Measurements from ENCODE around the gene ADCYAP1R1. TPM values are rescaled to one million over a fixed set of nuclear protein-coding genes. Genes with fewer than 3 reads are reported as not detected.

The ADCYAP1R1 gene
- total and polyA plus RNA-seq, 8 donors = 0.87 to 2.4 (median 1.4) TPM

DNA sequence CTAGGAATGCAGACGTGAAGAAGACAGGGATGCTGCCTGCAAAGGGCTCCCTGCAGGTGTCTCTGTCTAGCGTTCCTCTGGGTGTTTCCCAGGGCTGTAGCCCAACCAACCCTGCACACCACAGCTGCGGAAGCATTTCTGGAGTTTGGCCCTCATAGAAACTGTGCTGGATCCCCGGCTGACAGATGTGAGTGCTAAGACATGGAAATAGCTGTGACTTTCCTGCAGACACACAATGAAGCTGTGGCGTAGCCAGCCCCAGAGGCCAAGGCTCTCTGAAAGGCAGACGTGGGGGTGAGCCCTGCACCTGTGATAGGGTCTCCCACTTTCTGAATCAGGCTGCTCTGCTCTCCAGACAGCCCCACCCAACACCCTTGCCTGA, 44.8 kb downstream of the ADCYAP1R1 start:
- intact Hi-C loops (cut with DNase I) = no loop called here

DNA sequence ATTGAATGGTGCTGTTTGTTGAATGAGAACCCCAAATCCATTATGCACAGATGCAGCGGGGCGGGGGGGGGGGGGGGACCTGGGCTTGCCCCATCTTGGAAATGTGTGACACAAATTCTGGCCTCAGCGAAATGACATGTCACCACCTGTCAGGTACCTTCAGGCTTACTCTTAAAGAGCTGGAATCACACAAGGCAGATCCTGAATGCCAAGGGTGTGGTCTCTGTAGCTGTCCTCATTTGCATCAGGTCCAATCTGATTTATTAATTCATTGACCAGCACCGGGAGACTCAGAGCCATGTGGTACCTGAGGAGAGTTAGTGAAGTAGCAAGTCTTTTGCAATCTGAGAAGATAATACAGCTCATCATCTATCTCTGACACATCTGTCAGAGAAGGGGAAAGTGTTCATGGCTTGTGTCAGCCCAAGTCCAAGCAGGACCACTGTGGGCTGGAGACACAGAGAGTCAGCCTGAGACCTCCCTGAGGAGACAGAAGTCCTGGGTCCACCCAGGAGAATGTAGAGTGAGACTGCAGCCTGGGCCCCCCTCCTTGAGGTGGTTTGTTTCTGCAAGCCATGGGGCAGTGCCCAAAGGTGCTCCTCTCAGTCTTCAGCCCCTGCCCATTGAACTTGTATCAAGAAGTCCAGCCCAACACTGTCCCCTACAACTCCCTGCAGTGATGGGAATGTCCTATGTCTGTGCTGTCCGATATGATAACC, 46.7 kb downstream of the ADCYAP1R1 start:
- Histone ChIP-seq H3K4me3 (no peak overlapping the region), H3K9me3 (no peaks in the 10 kb centered on the region), H3K4me1 (no peaks in the 10 kb centered on the region), H3K27ac (no peak overlapping the region), H3K36me3 (no peaks in the 10 kb centered on the region), H3K27me3 (peaks cover 0 to 7% of the 10 kb centered on the region in 2 donors)
- ATAC-seq = no peak
- no peak for DNase-seq
- TF ChIP-seq, protein P1, sequence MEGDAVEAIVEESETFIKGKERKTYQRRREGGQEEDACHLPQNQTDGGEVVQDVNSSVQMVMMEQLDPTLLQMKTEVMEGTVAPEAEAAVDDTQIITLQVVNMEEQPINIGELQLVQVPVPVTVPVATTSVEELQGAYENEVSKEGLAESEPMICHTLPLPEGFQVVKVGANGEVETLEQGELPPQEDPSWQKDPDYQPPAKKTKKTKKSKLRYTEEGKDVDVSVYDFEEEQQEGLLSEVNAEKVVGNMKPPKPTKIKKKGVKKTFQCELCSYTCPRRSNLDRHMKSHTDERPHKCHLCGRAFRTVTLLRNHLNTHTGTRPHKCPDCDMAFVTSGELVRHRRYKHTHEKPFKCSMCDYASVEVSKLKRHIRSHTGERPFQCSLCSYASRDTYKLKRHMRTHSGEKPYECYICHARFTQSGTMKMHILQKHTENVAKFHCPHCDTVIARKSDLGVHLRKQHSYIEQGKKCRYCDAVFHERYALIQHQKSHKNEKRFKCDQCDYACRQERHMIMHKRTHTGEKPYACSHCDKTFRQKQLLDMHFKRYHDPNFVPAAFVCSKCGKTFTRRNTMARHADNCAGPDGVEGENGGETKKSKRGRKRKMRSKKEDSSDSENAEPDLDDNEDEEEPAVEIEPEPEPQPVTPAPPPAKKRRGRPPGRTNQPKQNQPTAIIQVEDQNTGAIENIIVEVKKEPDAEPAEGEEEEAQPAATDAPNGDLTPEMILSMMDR (IDR thresholded peaks at IDR 0.05) = no peak
- intact Hi-C loops (cut with DNase I) = no loop called here

More for the DNA sequence above, 44.8 kb downstream of the ADCYAP1R1 start:
- TF ChIP-seq, protein P1 (IDR thresholded peaks at IDR 0.05) = no peak
- Histone ChIP-seq H3K4me3 (no peak overlapping the region), H3K9me3 (no peaks in the 10 kb centered on the region), H3K4me1 (no peaks in the 10 kb centered on the region), H3K36me3 (no peaks in the 10 kb centered on the region), H3K27ac (no peak overlapping the region), H3K27me3 (peaks cover 0 to 7% of the 10 kb centered on the region in 2 donors)
- no peak for ATAC-seq
- no peak for DNase-seq

DNA sequence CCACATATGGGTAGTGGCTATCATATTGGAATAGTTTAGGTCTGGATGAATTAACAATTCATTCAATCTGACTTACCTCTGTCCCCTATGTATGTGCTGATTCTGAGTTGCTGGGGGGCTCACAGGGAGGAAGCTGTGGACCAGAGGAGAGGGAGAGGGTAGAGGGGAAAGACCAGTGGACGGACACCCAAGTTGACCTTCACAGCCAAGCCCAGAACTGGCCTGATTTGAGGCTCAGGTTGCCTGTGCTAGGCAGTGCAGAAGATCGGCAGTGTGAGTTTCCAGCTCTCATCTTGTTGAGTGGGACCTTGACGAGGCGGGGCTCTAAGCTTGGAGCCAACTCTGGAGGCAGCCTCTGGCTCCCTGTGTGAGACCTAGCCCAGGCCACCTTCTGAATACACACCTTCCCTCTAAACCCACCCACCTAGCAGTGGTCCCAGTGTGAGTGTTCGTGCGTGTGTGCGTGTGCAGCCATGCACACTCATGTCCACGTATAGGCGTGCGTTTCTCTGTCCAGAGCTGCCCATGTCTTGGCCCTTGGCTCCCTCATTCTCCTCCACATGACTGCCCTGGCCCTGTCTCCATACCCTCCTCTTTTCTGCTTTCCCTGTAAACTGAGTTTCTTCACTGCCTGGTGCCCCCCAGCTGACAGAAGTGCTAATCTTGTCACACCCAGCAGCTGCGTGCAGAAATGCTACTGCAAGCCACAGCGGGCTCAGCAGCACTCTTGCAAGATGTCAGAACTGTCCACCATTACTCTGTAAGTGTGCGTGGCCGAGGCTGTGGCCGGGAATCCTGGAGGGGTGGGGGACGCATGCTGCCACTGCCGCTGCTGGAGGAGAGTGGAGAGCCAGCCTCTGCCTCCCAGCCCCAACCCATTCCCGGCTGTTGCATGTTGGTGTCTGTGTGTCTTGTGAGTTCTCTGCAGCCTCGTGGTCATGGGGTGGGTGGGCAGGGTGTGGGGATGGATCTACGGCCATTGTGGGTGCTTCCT, 47.6 kb downstream of the ADCYAP1R1 start:
- intact Hi-C loops (cut with DNase I) = no loop called here
- Histone ChIP-seq H3K27me3 (peaks cover 0 to 7% of the 10 kb centered on the region in 2 donors), H3K9me3 (no peaks in the 10 kb centered on the region), H3K36me3 (no peaks in the 10 kb centered on the region), H3K27ac (no peak overlapping the region), H3K4me3 (no peak overlapping the region), H3K4me1 (no peaks in the 10 kb centered on the region)
- DNase-seq = no peak
- TF ChIP-seq, protein P1 (IDR thresholded peaks at IDR 0.05) = no peak
- no peak for ATAC-seq

DNA sequence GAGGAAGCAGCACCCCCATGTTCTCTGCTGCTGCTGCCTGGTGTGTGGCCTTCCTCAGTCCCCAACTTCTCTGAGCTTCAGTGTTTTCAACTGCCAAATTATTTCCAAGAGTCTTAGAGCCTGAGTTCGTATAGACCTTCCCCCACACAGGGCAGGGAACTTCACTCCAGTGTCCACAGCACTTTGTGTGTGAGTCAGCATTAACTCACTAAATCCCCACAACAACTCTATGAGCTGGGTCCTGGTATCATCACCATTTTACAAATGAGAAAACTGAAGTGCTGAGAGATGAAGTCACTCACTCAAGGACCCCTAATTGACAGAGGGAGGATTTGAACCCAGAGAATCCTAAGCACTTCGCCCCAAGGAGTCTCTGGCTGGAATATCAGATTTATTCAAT, 48.3 kb downstream of the ADCYAP1R1 start:
- no peak for DNase-seq
- TF ChIP-seq, protein P1 (IDR thresholded peaks at IDR 0.05) = no peak
- Histone ChIP-seq H3K27me3 (peaks cover 0 to 7% of the 10 kb centered on the region in 2 donors), H3K4me1 (no peaks in the 10 kb centered on the region), H3K36me3 (no peaks in the 10 kb centered on the region), H3K9me3 (no peaks in the 10 kb centered on the region), H3K27ac (no peak overlapping the region), H3K4me3 (no peak overlapping the region)
- intact Hi-C loops (cut with DNase I) = no loop called here
- ATAC-seq = peak; percentile 30

DNA sequence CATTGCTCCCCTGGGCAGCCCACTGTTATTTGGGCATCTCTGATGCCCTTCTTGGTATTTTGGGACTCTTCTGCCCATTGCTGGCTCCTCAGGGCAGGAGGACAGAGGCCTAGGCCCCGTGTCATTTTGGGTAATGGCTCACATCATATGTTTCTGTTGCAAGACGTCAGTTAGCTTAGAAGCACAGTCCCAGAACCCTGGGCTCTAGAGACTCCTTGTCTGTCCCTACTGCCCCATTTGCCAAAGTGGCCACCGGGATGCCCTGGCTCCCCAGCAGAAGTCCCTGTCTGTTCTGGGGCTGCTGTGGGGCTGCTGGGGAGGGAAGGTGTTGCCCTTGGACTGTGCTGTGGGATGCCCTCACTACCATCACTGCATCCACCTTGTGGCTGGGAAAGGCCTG, 48.8 kb downstream of the ADCYAP1R1 start:
- Histone ChIP-seq H3K36me3 (no peaks in the 10 kb centered on the region), H3K4me3 (no peak overlapping the region), H3K27me3 (peaks cover 0 to 5% of the 10 kb centered on the region in 2 donors), H3K27ac (no peak overlapping the region), H3K4me1 (no peaks in the 10 kb centered on the region), H3K9me3 (no peaks in the 10 kb centered on the region)
- DNase-seq = no peak
- TF ChIP-seq, protein P1 (IDR thresholded peaks at IDR 0.05) = no peak
- no peak for ATAC-seq
- intact Hi-C loops (cut with DNase I) = no loop called here
